Retinal pigment epithelial cell (primary cell): ENCODE measurements around the gene IARS2.

Experiments
- DNase-seq: peaks from one replicate; pipeline ENCODE4 v3.0.0-alpha.2; 2010; ENCODE audit warnings: low read depth
- H3K4me3 ChIP-seq: 2 replicates; pipeline ENCODE4 v1.5.1; 2011; ENCODE audit warnings: mild to moderate bottlenecking, low read length, control low read depth, moderate library complexity
- TF ChIP-seq, protein P1 (sequence below): conservative IDR thresholded peaks from 2 replicates; pipeline ENCODE4 v1.5.1; 2011; ENCODE audit warnings: low read depth, low read length, control low read depth, inconsistent platforms

The IARS2 gene

DNA sequence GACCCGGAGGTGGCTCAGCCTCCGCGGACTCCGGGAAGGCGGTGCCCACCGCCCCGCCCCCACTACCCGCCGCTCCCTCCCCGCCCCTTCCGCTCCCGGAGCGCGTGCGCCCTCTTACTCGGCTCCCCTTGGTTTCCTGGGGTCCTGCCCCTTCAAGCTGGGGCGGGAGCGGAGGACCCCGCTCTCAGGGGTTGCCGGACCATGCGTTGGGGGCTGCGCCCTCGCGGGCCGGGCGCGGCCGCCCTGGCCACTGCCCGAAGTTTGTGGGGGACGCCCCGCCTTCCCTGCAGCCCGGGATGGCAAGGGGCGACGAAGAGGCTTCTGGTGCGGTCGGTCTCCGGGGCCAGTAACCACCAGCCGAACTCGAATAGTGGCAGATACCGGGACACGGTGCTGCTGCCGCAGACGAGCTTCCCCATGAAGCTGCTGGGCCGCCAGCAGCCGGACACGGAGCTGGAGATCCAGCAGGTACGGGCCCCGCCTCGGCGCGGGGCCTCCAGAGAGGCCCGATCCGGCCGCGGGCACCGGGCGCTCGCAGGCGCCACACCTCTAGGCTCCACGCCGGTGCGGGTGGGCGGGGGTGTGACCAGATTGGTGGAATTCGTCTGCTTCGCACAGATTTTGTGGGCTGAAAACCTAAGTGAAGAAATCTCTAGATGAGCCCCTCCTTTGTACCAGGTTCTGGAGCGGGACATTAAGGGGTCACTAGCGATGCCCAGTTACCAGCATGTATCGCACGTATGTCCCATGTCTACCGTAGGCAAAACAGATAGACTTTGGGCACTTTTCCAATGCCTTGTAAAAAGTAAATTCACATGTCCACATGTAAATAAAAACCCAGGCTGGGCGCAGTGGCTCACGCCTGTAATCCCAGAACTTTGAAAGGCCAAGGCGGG, at the start of gene IARS2:
TSS of gene IARS2 (plus strand) at position 117 of the 896 bp plus-strand sequence. CDS start at position 202, 85 bp downstream.
- TF ChIP-seq, protein P1, sequence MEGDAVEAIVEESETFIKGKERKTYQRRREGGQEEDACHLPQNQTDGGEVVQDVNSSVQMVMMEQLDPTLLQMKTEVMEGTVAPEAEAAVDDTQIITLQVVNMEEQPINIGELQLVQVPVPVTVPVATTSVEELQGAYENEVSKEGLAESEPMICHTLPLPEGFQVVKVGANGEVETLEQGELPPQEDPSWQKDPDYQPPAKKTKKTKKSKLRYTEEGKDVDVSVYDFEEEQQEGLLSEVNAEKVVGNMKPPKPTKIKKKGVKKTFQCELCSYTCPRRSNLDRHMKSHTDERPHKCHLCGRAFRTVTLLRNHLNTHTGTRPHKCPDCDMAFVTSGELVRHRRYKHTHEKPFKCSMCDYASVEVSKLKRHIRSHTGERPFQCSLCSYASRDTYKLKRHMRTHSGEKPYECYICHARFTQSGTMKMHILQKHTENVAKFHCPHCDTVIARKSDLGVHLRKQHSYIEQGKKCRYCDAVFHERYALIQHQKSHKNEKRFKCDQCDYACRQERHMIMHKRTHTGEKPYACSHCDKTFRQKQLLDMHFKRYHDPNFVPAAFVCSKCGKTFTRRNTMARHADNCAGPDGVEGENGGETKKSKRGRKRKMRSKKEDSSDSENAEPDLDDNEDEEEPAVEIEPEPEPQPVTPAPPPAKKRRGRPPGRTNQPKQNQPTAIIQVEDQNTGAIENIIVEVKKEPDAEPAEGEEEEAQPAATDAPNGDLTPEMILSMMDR: no peak
- peak within 1 kb of the TSS; percentile 82 for H3K4me3 ChIP-seq
- DNase-seq: peak; percentile 46

DNA sequence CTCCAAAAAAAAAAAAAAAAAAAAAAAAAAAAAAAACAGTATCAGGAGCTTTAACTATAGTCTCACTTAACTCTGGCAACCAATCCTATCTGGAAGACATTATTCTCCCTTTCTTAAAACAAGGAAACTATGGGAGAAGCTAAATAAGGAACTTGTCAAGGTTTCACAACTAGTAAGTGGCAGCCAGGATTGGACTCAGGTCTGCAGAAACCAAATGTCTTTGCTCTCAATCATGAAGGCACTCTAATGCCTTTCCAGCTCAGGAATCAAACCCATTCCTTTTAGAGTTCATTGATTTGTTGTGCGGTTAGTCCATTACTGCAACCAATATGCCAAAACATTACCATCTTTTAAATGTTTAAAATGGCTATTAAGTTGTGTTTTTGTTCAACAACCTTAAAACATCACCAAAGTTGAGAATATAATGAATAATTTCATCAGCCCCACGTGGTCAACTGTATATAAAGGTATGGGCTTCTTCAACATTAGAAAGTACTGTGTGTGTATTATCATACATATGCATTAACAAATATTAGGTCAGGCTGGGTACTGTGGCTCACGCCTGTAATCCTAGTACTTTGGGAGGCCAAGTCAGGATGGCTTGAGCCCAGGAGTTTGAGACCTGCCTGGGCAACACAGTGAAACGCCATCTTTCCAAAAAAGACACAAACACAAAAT, 49.1 kb upstream of the IARS2 start:
- peak overlapping the region; percentile 99 for H3K4me3 ChIP-seq
- DNase-seq: no peak

DNA sequence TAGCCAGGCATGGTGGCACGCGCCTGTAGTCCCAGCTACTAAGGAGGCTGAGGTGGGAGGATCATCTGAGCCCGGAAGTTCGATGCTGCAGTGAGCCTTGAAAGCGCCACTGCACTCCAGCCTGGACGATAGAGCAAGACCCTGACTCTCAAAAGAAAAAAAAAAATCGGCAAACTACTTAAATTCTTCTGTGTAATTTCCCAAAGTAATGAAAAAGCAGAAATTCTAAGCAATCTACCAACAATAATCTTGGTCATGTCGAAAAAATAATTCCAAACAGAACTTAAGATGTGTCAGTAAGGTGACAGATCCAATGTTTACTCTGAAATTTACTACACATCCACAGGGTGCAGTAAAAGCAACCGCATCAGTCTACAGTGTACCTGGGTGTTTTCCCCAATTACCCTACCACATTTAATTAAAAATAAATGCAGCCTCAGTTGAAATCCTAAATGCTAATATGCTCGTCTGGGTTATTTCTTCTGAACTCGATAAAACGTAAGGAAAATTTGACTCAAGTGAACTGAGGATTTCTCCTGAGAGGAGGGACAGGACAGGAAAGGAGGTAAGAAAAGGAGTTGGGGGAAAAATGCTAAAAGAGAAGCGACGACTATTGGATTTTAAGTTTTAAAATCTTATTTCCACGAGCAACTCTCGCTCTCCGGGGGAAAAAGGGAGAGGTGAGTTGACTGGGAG, 48.4 kb upstream of the IARS2 start:
- DNase-seq: no peak
- H3K4me3 ChIP-seq: peak overlapping the region; percentile 99
- TF ChIP-seq, protein P1: no peak

More for the DNA sequence above, 49.1 kb upstream of the IARS2 start:
- TF ChIP-seq, protein P1: no peak

DNA sequence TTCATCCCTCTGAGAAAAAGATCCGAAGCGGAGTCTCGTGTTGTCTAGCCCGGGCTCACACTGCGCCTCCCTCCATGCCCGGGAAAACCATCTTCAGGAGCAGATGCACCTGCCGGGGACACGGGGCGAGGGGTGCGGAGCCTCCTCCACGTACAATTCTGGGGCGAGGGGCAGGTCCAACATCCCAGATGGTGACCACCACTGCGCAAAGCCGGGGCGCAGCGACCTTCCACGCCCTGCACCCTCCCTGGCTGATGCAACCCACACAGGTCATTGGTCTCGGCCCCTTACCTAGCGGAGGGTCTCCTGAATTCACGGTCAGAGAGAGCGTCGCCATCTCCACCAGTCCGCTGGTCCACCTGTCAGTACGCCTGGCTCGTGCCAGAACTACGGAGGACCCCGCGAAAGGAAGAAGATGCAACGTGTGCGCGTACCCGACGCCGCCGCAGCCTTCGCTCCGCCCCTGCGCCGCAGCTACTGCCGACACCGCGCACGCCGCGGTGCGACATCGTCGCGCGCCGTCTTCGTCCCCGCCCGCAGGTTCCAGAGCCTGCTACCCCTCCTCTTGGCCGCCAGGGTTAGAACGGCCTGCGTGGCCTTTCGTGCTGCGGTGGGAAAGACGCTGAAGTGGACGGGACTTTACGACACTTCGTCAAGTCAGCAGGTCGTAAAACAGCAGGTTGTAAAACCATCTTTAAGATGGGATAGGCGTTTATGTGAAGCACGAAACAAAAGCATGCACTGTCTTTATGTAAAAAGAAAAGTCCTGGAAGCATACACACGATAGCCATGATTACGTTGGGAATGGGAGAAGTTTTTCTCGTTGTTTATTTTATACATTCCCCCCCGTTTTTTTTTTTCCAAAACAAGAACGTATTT, 47.6 kb upstream of the IARS2 start, which contains the start of gene EPRS1:
TSS of gene EPRS1 (minus strand) at position 454 of the 879 bp plus-strand sequence. CDS start at position 337, 117 bp downstream.
- TF ChIP-seq, protein P1: peak; percentile 67

DNA sequence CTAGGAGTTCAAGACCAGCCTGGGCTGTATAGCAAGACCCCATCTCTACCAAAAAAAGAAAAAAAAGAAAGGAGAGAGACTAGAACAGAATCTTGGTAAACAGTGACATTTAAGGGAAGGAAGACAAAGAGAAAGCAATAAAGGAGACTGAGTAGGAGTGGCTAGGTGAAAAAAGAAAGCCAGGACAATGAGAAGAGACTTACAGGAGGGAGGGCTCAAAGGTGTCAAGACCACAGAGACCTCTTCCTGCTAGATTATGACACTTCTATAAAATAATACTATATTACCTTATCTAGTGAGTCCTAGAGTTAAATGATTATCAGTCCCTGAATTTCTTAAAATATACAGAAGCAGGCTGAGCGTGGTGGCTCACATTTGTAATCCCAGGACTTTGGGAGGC, 37.6 kb upstream of the IARS2 start:
- no peak for DNase-seq
- no peak overlapping the region for H3K4me3 ChIP-seq
- TF ChIP-seq, protein P1: no peak

More for the DNA sequence above, 47.6 kb upstream of the IARS2 start, which contains the start of gene EPRS1:
- peak within 1 kb of the TSS; percentile 99 for H3K4me3 ChIP-seq
- peak; percentile 97 for DNase-seq

DNA sequence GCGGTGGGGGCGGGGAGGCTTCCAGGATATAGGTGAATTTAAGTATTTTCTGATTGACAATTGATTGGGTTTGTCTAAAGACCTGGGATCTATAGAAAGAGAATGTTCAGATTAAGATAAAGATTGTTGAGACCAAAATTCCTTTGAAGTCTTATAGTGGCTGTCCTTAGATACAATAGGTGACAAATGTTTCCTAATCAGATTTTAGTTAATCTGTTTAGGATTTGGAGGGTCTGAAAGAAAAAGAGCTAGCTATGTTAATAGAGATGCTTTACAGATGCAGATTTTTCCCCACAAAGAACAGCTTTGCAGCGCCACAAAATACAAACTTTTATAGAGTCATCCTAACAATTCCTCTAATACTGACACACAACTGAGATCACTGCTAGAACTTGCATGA, 33.1 kb upstream of the IARS2 start:
- TF ChIP-seq, protein P1: no peak
- no peak overlapping the region for H3K4me3 ChIP-seq
- no peak for DNase-seq
